ENCODE data around the gene LTA4H. TPM values are rescaled to one million over a fixed set of nuclear protein-coding genes. Genes with fewer than 3 reads are reported as not detected.

LTA4H gene
- total RNA-seq, 1 experiment from 2014 or later = 51.8 TPM

GRCh38 chr12:96053476-96054243 is 18.3 kb upstream of the LTA4H start:
- ChIA-PET CTCF (no interaction called here), POLR2A (ENCODE audit: low non-redundant PET) (no interaction called here)
- no peak overlapping the region for H3K27ac ChIP-seq (ENCODE audit: low read depth, low read length, poor library complexity, severe bottlenecking)

GRCh38 chr12:96051756-96052485 is 16.5 kb upstream of the LTA4H start:
- H3K9me3 ChIP-seq (ENCODE audit: low read depth, low read length, poor library complexity, severe bottlenecking) = no peaks in the 10 kb centered on the region
- no peaks in the 10 kb centered on the region for H3K27me3 ChIP-seq (replicated peaks; ENCODE audit: insufficient read depth, low read depth, low read length, poor library complexity)
- intact Hi-C loops (cut with micrococcal nuclease; ENCODE audit: unreplicated experiment) = no loop called here
- H3K4me3 ChIP-seq (ENCODE audit: low read depth, low read length, poor library complexity, severe bottlenecking) = no peak overlapping the region
- no peak for DNase-seq (ENCODE audit: low spot score)
- ChIA-PET CTCF (no interaction called here), POLR2A (ENCODE audit: low non-redundant PET) (no interaction called here)
- no TSS peak for BruUV-seq (replicated peaks)
- H3K4me1 ChIP-seq (ENCODE audit: insufficient read depth, low read length, poor library complexity, severe bottlenecking) = no peaks in the 10 kb centered on the region
- TF ChIP-seq EZH2 (IDR thresholded peaks at IDR 0.05; ENCODE audit: borderline replicate concordance, low read depth, low read length, poor library complexity, severe bottlenecking) (no peak), CTCF (conservative IDR thresholded peaks at IDR 0.05; ENCODE audit: low read depth, low read length) (no peak)
- H3K36me3 ChIP-seq (ENCODE audit: insufficient read depth, low read length, poor library complexity, severe bottlenecking) = no peaks in the 10 kb centered on the region
- H3K27ac ChIP-seq (ENCODE audit: low read depth, low read length, poor library complexity, severe bottlenecking) = no peak overlapping the region

More at GRCh38 chr12:96053476-96054243, 18.3 kb upstream of the LTA4H start:
- Histone ChIP-seq H3K27me3 (replicated peaks; ENCODE audit: insufficient read depth, low read depth, low read length, poor library complexity) (no peaks in the 10 kb centered on the region), H3K36me3 (ENCODE audit: insufficient read depth, low read length, poor library complexity, severe bottlenecking) (no peaks in the 10 kb centered on the region), H3K9me3 (ENCODE audit: low read depth, low read length, poor library complexity, severe bottlenecking) (no peaks in the 10 kb centered on the region), H3K4me1 (ENCODE audit: insufficient read depth, low read length, poor library complexity, severe bottlenecking) (no peaks in the 10 kb centered on the region), H3K4me3 (ENCODE audit: low read depth, low read length, poor library complexity, severe bottlenecking) (no peak overlapping the region)
- DNase-seq (ENCODE audit: low spot score) = no peak
- TF ChIP-seq CTCF (conservative IDR thresholded peaks at IDR 0.05; ENCODE audit: low read depth, low read length) (no peak), EZH2 (IDR thresholded peaks at IDR 0.05; ENCODE audit: borderline replicate concordance, low read depth, low read length, poor library complexity, severe bottlenecking) (no peak)
- intact Hi-C loops (cut with micrococcal nuclease; ENCODE audit: unreplicated experiment) = no loop called here
- BruUV-seq (replicated peaks) = no TSS peak

GRCh38 chr12:96050139-96050538 is 14.8 kb upstream of the LTA4H start:
- ChIA-PET CTCF (no interaction called here), POLR2A (ENCODE audit: low non-redundant PET) (no interaction called here)
- no peaks in the 10 kb centered on the region for H3K36me3 ChIP-seq (ENCODE audit: insufficient read depth, low read length, poor library complexity, severe bottlenecking)
- H3K27ac ChIP-seq (ENCODE audit: low read depth, low read length, poor library complexity, severe bottlenecking) = no peak overlapping the region
- H3K9me3 ChIP-seq (ENCODE audit: low read depth, low read length, poor library complexity, severe bottlenecking) = no peaks in the 10 kb centered on the region
- TF ChIP-seq EZH2 (IDR thresholded peaks at IDR 0.05; ENCODE audit: borderline replicate concordance, low read depth, low read length, poor library complexity, severe bottlenecking) (no peak), CTCF (conservative IDR thresholded peaks at IDR 0.05; ENCODE audit: low read depth, low read length) (no peak)
- no TSS peak for BruUV-seq (replicated peaks)
- DNase-seq (ENCODE audit: low spot score) = no peak
- H3K4me3 ChIP-seq (ENCODE audit: low read depth, low read length, poor library complexity, severe bottlenecking) = no peak overlapping the region
- H3K27me3 ChIP-seq (replicated peaks; ENCODE audit: insufficient read depth, low read depth, low read length, poor library complexity) = no peaks in the 10 kb centered on the region
- no peaks in the 10 kb centered on the region for H3K4me1 ChIP-seq (ENCODE audit: insufficient read depth, low read length, poor library complexity, severe bottlenecking)
- intact Hi-C loops (cut with micrococcal nuclease; ENCODE audit: unreplicated experiment) = no loop called here

Measured in A673 (cell line).